Activated CD8-positive, alpha-beta T cell treated with anti-CD3 and anti-CD28 coated beads for 36 hours (primary cell): ENCODE results near the gene TIMM22. TPM values are rescaled to one million over a fixed set of nuclear protein-coding genes. Genes with fewer than 3 reads are reported as not detected.

Experiments
- ATAC-seq: fragments of 200-7000 bp; cut with Tn5 transposase; one replicate; pipeline ENCODE4 v1.10.0; 2021; ENCODE audit warnings: mild to moderate bottlenecking, moderate library complexity
- CTCF ChIA-PET: fragments of 350-600 bp; sonication (Branson Sonifier 250); formaldehyde crosslinking; loops from one replicate; lab custom pipeline; 2021; ENCODE audit warnings: antibody characterized with exemption; lab: Charles Lee
- POLR2A ChIA-PET: fragments of 350-600 bp; sonication (Branson Sonifier 250); formaldehyde crosslinking; loops from one replicate; lab custom pipeline; 2021; ENCODE audit warnings: antibody characterized with exemption; lab: Charles Lee
- DNase-seq: peaks from one replicate; pipeline ENCODE4 v3.0.0-alpha.2; 2020
- H3K27ac Mint-ChIP-seq: one replicate; pipeline ENCODE4 v1.8.0; 2021; ENCODE audit warnings: mild to moderate bottlenecking, mixed read lengths
- H3K27me3 Mint-ChIP-seq: one replicate; pipeline ENCODE4 v1.8.0; 2021; ENCODE audit warnings: mixed read lengths
- H3K36me3 Mint-ChIP-seq: one replicate; pipeline ENCODE4 v1.8.0; 2021; ENCODE audit warnings: low read depth, mixed read lengths
- H3K4me1 Mint-ChIP-seq: one replicate; pipeline ENCODE4 v1.8.0; 2021; ENCODE audit warnings: low read depth, mixed read lengths
- H3K4me3 Mint-ChIP-seq: one replicate; pipeline ENCODE4 v1.8.0; 2021; ENCODE audit warnings: mild to moderate bottlenecking, moderate library complexity, mixed read lengths
- H3K9me3 Mint-ChIP-seq: one replicate; pipeline ENCODE4 v1.8.0; 2021; ENCODE audit warnings: mixed read lengths
- CTCF ChIP-seq: fragments of 200-600 bp; IDR thresholded peaks from one replicate; pipeline ENCODE4 v1.8.0; 2022; ENCODE audit warnings: antibody characterized with exemption, mild to moderate bottlenecking
- intact Hi-C: fragments of 100-400 bp; cut with micrococcal nuclease; formaldehyde crosslinking; loops from one replicate; pipeline ENCODE4 v1.10.0; 2022
- total RNA-seq, 2 experiments: library from RNA; stranded (reverse); gene quantifications; one replicate each; pipeline ENCODE4 v1.2.3, GENCODE V29; 2021

Gene TIMM22
- total RNA-seq, 2 experiments from 2014 or later = 8.8 to 10.2 TPM

GRCh38 chr17:1009229-1010085 lies 12.5 kb downstream of the TIMM22 start:
- H3K9me3 Mint-ChIP-seq = no peaks in the 10 kb centered on the region
- no peak overlapping the region for H3K4me3 Mint-ChIP-seq
- peaks cover 4% of the 10 kb centered on the region for H3K36me3 Mint-ChIP-seq
- ATAC-seq = no peak
- intact Hi-C loops = no loop called here
- ChIA-PET POLR2A (interaction anchor here (1.0 kb wide), 1 partner anchor 13 kb away, joined by 3 read pairs; the partner anchor contains the start of gene TIMM22), CTCF (no interaction called here)
- no peaks in the 10 kb centered on the region for H3K27me3 Mint-ChIP-seq
- DNase-seq = no peak
- no peak for TF ChIP-seq CTCF
- peaks cover 11% of the 10 kb centered on the region for H3K4me1 Mint-ChIP-seq
- no peak overlapping the region for H3K27ac Mint-ChIP-seq

GRCh38 chr17:1010086-1010450 lies 13.1 kb downstream of the TIMM22 start:
- Mint-ChIP-seq H3K4me1 (peaks cover 9% of the 10 kb centered on the region), H3K9me3 (no peaks in the 10 kb centered on the region), H3K27ac (no peak overlapping the region), H3K36me3 (peaks cover 4% of the 10 kb centered on the region), H3K27me3 (no peaks in the 10 kb centered on the region), H3K4me3 (no peak overlapping the region)
- intact Hi-C loops = no loop called here
- ChIA-PET CTCF (no interaction called here), POLR2A (interaction anchor here (1.0 kb wide), 1 partner anchor 13 kb away, joined by 3 read pairs; the partner anchor contains the start of gene TIMM22)
- DNase-seq (no peak), ATAC-seq (no peak)
- no peak for TF ChIP-seq CTCF

- H3K36me3 Mint-ChIP-seq = peaks cover 3% of the 10 kb centered on the region
- no peak for TF ChIP-seq CTCF
- H3K9me3 Mint-ChIP-seq = no peaks in the 10 kb centered on the region
- no peak overlapping the region for H3K27ac Mint-ChIP-seq
- peaks cover 4% of the 10 kb centered on the region for H3K4me1 Mint-ChIP-seq
- ChIA-PET CTCF (no interaction called here), POLR2A (interaction anchor here (1.3 kb wide), 1 partner anchor 13 kb away, joined by 4 read pairs; the partner anchor contains the start of gene TIMM22)
- H3K4me3 Mint-ChIP-seq = no peak overlapping the region
- ATAC-seq (no peak), DNase-seq (no peak)
- intact Hi-C loops = no loop called here
- no peaks in the 10 kb centered on the region for H3K27me3 Mint-ChIP-seq
Observed at GRCh38 chr17:1010586-1010985, 13.7 kb downstream of the TIMM22 start.

- CTCF ChIA-PET = no interaction called here
- no peak for TF ChIP-seq CTCF
- no peak for ATAC-seq
- Mint-ChIP-seq H3K27ac (no peak overlapping the region), H3K27me3 (no peaks in the 10 kb centered on the region), H3K4me3 (no peak overlapping the region), H3K36me3 (peaks cover 2% of the 10 kb centered on the region), H3K4me1 (no peaks in the 10 kb centered on the region), H3K9me3 (no peaks in the 10 kb centered on the region)
- POLR2A ChIA-PET = interaction anchor here (1.3 kb wide), 1 partner anchor 14 kb away, joined by 4 read pairs; the partner anchor contains the start of gene TIMM22
- DNase-seq = no peak
- intact Hi-C loops = no loop called here
Observed at GRCh38 chr17:1011138-1011537, 14.2 kb downstream of the TIMM22 start.
